HG02981 (cell line): Measurements from ENCODE around the gene SH2D3A.

ENCODE experiments used
- ATAC-seq: cut with Tn5 transposase; IDR thresholded peaks from one replicate; pipeline ENCODE4 v1.9.1; 2021; ENCODE audit warnings: mild to moderate bottlenecking, moderate library complexity; ENCODE audit not compliant: unreplicated experiment

SH2D3A gene

DNA sequence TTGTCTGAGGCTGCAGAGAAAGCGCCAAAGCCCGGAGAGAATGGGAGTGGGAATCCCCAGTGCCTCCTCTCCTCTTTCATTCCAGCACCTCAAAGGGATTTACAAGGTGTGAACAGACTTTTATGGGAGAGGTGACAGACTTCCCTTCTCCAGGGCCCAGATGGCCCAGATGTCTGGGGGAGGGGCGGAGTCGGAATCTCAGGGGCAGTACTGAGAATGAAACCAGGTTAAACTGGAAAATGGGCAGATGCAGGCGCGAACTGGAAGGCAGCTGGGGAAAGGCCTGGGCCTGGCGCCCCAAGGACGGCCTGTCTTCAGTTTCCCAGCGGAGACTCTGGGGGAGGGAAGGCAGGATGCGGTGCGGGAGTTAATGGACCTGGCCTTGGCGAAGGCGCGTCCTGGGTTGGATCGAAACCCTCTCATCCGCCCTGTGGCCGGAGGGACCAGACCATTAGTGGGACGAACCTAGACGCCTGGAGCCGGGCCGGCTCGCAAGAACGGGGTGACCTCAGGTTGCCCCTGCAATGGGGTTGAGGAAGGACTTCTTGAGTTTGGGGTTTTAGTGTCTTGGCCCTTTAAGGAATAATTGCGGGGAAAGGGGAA is 28.3 kb downstream of the SH2D3A start:
- no peak for ATAC-seq

DNA sequence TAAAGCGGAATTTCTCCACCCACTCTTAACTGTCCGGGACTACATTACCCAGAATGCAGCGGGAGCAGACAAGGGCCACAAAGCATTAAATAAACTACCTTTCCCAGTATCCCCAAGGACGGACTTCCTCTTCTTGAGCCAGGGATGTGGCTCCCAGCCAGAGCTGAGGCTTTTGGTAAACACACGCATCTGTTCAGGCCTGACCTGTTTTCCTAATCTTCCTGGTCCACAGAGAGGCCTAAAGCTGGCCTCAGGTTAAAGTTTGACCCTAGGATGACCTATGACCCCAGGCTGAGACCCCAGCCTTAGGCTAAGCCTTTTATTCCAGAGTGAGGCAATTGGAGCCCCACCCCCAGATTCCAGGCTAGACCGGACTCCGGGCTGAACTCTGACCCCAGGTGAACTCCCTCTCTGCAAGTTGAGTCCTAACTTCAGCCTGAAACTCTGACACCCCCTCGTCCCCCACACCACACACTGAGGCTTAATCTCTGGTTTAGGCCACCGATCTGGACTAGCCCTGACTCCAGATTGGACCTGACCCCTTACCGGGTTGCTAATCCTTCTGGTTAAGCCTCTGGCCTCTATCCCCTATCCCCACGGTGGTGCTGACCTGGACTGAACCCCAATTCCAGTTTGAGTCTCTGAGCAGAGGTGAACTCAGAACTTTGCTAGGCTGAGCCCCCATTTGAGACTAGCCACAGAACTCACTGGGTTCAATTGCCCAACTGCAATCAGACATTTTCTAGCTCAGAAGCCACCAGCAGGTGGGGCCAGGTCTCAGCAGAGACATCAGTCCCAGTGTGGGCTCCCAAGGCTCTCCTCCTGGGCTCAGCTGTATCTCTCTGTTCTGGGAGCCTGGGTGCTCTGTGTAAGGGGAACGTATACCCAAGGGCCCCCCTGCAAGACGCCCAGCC is 29.1 kb downstream of the SH2D3A start:
- ATAC-seq, result no peak

DNA sequence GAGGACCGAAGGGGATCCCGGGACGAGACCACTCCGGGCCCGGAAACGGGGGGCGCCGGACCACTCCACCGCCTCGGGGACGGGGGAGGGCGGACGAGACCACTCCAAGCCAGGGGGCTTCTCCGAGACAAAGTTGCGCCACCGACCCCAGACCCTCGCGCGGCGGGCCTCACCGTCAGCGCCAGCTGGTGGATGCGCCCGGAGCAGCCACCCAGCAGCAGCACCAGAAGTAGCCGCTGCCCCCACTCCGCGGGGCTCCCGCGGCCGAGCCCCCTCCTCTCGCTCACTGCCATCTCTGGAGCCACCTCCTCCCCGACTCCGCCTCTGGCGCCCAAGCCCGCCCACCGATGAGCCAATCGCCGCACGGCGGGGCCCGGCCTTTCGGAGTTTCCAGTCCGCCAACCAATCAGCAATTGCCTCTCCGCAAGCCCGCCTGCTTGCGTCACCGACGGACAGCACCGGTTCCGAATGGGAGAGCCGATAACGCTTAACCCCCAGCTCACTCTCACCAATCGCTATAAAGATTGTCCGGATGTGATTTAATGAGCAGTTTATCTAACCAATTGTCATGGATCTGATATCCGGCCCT is 29.9 kb downstream of the SH2D3A start, which contains the start of gene GPR108:
Gene GPR108, minus strand, starts transcription at position 297 of the 589 bp plus-strand sequence. Its CDS starts 4 bp downstream, at position 293.
- peak; percentile 62 for ATAC-seq

DNA sequence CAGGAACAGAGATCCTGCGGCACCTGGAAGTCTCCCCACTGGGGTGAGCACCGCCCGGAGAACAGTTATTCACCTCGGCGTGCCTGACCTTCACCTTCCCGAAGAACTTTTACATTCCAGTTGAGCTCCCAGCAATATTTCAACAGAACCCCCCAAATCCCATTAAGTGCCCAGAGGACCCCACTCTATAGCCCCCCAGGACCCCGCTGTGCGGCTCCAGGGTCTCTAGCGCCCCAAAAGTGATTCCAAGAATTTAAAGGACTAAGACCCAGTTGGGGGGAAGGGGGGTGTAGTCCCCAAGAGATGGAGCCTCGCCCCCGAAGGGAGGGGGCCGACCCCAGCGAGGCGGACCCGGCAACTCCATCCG is 30.3 kb downstream of the SH2D3A start:
- ATAC-seq, result no peak

DNA sequence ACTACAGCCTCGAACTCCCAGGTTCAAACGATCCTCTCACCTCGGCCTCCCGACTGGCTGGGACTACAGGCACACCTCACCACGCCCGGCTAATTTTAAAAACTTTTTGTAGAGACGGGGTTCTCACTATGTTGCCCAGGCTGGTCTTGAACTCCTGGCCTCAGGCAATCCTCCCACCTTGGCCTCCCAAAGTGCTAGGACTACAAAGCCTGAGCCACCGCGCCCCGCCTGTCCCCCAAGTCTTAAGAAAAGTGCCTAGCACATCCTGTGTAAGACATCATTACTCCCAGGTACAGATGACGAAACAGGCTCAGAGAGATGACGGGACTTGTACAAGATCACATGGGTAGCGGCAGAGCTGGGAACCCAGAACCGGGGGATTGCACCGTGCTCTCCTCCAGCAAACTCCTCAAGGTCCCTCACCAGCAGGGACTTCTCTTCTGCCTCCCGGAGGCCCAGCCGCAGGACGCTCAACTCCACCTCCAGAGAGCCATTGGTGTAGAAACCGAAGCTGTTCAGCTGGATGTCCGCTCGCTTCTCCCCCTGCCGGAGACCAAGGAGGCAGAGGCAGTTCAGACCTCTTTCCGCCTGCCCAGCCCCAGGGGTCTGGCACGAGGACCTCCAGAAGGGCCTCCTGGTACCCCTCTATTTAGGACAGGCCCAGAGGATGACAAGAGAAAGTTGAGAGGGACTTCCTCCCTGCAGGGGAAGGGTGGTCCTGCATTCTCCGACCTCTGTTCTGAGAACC is 30.9 kb downstream of the SH2D3A start:
- ATAC-seq, result no peak

DNA sequence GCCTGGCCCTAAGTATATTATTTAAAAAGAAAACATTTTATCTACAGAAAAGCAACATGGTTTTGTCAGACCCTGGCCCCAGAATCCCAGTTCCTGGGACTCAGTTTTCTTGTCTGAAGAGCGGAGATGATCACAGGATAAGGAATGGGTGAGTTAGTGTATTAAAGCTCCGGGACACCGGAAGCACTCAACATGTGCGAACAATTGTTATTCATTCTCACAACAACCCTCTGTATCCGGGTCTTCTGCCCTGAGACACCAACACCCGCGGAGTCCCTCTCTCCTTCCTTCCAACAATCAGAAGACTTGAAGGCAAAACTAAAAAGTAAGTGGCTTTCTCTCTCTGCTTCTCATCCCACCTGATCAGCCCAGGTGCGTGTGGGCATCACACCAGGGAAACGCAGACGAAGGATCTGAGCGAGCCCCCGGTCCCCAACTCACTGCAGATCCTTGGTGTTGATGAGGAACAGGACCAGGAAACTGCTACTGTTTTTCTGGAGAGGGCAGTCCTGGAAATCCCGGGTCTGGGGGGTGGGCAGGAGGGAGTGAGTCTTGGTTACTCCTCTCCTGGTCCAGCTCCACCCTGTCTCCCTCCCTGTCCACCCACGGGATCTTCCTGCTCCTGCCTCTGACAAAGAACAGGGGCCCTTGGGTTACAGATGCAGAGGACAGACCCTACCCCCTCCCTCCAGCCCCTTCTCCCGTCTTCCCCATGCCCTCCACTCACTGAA is 31.9 kb downstream of the SH2D3A start:
- ATAC-seq, result no peak

DNA sequence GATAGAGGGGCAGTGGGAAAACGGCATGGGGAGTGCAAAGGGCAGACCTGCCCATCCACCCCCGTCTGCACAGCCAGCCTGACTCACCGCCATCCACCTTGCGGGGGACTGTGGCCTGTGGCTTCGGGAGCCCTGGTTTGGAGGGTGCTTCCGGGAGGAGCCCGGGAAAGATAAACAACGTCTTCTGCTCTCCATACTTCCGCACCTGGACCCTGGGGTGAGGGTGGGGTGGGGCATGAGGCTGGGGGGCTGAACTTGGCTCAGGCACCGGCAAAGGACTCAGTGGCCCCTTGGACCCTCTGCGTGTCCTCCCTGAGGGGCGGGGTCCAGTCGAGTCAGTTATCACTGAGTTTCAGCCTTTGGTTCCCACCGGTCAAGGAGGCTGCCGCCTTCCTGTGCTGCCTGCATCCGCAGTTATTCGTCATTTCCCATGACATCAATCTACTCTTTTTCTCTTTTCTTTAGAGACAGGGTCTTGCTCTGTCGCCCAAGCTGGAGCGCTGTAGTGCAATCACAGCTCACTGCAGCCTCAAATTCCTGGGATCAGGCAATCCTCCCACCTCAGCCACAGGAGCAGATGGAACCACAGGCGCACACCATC is 33.0 kb downstream of the SH2D3A start:
- no peak for ATAC-seq

DNA sequence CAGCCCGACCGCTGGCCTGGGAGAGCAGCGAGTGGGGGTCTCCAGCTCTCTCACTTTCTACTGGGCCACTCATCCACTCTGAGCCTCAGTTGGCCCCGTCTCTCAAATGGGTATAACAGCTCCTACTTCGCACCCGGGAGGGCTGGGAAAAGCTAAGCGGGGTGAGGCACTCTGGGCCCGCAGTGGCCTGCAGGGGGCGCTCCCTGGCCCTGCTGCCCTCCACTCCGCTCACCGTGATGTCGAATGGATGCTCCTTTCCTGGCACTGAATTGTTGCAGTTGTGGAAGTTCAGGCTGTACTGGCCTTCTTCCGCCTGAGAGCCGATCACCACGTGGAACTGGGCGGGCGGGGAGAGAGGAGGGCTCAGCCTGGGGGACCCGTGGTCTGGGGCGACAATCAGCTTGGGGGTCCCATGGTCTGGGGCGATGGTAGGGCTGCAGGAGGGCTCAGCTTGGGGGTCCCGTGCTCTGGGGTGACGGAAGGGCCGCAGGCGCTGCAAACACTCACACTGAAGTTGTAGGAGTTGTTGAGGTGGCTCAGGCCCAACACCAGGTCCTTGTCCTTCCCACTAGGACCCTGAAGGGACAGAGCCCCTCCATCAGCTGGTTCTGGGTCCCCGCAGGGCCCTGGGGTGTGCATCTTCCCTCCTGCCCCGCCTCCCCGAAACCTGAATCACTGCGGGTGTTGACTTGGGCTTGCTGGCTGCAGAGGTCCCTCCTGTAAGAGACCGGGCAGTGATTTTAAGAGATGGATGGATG is 33.7 kb downstream of the SH2D3A start:
- no peak for ATAC-seq

DNA sequence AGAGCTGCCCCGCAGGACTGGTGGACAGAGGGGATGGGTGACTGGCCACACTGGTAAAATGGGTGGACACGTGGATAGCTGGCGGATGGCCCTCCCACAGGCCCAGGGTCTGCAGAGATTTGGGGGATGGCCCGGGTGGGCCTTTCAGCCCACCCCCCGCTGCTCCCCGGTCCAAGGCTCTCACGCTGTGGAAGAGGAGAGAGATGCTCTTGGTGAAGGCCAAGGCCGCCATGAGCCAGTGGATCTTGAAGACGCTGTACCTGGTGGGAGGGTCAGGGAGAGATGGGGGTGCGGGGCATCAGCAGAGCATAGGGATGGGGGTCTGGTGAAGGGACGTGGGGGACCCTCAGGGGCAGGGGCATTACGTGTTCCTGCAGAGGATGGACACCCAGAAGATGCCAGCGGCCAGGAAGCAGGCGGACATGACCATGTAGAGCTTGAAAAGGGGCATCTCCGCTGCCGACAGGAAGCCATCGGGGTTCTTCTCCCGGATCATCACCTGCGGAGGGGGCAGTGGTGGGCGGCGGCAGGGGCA is 34.4 kb downstream of the SH2D3A start:
- no peak for ATAC-seq

DNA sequence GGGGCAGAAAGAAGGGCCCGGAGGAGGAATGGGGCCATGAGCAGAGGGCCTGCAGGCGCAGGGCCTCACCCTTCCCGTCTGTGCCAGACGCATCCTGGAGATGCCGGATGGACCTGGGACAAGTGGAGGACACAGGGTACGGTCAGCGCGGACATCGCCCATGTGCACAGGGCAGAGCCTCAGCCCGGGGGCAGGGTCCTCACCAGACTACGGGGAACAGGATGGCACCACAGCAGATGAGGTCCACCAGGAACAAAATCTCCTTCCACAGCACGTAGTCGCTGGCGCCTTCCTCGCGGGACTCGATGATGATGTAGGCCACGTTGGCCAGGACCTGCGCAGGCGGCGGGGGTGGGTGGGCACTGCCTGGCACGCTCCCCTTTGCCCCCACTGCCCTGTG is 35.4 kb downstream of the SH2D3A start:
- no peak for ATAC-seq

DNA sequence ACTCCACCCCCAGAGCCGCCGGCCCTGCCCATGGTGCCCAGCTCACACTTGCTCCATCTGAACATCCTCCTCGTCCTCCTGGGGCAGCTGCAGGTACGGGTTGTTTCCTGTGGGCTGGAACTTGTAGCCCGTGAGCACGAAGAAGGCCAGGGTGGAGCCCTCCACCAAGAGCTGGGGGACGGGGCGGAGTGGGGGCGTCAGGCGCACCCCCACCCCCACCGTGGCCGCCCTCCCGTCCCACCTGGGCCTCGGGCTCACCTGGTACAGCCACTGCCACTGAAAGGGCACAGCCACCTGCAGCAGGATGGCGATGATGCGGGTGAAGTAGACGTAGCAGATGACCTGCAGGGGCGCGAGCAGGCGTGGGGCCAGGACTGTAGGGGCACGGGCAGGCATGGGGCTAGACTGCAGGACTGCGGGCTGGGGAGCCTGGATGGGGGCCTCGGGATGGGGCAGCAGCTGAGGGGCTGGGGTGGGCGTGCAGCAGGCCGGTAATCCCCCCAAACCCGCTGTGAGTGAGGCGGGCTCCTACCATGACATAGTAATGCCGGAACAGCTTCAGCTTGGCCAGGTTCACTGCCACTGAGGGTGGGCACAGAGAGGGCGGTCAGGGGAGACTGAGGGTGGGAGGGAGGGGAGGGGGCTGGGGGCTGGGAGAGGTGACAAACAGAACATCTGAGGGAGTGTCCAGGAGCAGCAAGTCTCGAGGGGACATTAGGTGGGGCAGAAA is 36.1 kb downstream of the SH2D3A start:
- no peak for ATAC-seq

DNA sequence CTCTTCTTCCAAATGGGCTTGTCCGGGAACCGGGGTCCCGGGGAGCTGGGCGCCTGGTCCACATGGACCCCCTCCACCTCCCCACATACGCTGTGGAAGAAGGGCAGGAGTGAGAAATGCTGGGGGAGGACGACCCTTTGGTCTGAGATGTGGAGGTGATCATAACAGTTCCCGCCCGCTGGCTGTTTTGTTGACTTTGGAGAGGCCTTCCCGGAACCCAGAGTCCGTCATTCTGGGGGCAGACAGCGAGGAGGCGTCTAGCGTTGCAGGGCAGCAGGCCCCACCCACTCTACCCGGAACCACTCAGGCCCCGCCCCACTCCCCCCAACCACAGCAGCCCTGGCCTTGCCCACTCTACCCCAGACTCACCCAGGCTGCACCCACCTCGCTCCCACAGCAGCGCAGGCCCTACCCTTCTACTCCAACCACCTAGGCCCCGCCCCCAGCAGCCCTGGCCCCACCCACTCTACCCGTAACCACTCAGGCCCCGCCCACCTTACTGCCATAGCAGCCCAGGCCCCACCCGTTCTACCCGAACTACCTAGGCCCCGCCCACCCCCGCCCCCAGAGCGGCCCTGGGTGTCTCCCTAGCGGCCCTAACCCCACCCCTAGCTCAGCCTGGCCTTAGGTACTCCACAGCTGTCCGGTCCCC is 37.0 kb downstream of the SH2D3A start:
- ATAC-seq, result no peak

DNA sequence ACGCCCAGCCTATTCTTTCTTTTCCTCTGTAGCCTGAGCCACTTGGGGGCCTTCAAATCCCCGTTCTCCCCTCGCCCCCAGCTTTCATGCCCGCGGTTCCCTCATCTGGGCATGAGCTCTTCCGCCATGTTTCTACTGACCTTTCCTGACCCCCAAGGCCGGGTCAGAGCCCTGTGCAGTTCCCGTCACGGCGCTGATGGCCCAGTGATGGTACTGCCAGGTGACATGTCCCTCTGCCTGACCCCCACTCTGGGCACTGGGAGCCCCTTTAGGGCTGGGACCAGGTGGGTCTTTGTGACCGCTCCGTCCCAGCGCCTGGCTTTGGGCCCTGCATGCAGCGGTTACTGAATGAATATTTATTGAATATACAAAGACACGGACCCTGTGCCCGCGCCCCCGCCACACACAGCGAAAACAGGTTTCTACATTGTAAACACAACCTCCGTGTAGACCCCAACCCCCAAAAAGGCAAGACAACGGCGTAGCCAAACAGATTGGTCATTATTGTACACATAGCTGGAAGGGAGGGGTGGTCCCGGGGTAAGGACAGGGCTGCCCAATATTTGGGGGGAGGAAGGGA is 37.6 kb downstream of the SH2D3A start:
- no peak for ATAC-seq

DNA sequence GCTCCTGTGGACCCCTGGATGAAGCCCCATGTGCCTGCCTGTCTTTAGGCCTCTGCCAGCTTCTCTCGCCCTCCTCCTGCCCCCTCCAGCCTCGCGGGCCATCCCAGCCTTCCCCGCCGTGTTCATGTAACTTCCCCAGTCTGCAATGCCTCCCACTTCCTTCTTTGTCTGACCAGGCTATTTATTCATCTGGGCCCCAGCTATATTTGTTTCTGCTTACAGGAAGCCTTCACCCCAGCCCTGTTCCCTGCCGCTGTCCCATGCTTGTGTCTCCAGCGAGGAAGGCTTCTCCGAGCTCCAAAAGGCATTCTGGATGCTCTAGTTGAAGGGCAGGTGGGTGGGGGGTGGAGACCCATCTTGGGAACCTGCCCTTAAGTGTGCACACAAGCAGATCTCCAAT is 38.9 kb downstream of the SH2D3A start:
- ATAC-seq, result no peak

DNA sequence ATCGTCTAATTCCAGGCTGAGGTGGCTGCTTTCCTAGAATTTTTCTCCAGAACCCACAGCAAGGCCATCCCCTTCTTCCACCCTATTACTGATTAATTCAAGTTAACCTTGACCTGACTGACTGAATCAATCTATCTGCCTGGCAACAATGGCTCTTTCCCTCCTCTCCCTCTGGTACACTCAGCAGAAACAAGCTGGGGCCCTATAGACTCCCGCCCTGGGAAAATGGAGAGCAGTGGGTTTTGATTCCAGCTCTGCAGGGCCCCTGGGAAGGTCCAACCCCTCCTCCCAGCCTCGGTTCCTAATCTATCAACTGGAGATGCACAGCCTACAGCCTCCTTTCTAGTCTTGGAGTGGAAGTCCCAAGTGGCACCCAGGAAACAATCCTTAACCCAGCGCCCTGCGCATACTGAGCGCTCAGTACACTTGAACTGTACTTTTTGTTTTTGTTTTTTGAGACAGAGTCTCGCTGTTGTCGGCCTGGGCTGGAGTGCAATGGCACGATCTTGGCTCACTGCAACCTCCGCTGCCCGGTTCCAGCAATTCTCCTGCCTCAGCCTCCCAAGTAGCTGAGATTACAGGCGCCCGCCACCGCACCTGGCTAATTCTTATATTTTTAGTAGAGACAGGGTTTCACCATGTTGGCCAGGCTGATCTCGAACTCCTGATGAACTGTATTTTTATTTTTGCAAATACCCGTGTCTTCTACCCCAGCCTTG is 41.6 kb downstream of the SH2D3A start:
- no peak for ATAC-seq

DNA sequence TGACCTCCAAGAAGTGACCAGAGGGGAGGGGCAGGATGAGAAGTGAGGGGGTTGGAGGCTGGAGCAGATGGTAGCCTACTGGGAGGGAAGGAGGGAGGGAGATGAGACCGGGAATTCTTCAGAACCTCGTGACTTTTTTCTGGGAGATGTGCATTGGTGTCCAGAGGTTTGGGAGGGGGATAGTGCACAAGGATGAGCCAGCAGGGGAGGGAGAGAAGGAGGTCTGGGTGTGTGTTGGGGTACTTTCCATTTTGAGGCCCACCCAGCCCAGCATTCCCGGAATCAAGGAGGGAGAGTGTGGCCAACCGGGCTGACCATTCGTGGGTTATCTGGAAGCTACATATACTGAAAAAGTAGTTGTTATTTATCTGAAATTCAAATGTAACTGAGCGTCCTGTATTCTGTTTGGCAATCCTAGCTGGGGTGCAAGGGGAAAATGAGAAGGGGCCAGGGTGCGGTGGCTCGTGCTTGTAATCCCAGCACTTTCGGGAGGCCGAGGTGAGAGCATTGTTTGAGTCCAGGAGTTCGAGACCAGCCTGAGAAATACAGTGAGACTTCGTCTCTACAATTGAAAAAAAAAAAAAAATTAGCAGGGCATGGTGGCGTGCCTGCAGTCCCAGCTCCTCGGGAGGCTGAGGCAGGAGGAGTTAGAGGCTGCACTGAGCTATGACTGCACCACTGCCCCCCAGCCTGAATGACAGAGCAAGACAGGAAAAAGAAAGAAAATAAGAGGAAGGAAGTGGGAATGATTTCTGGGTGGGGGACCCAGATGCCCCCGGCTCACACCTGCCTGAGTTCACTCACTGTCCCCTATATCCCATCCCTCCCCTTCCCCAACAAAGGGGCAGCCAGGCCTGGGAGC is 42.4 kb downstream of the SH2D3A start:
- no peak for ATAC-seq
